ENCODE results near the gene AATK.

DNA sequence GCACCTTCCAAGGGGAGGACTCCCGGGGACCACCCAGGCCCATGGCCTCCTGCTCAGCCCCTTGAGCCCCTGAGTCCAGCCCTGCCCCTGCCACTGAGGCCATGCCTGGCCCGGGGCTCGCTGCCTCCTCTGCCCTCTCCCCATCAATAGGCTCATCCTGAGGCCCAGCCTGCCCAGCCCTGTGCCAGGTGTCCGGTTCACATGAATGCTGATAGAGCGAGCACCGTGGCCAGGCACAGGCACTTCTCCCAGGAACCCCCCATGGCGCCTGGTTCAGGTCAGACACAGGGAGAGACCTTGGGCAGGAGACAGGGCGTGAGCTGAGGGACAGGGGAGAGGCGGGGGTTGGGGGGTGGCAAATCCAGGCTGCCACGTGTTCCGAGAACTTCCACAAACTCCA, 3.5 kb downstream of the AATK start:
- TF ChIP-seq TAF1 (IDR thresholded peaks at IDR 0.05; ENCODE audit: borderline replicate concordance, low read depth, low read length) (no peak), POLR2A (IDR thresholded peaks at IDR 0.05; ENCODE audit: low read depth, low read length) (no peak)
